Duodenal mucosa (tissue), 2 donors: ENCODE measurements around the gene LPP.
"Not testable (repeated sequence)": the region's sequence is repeated elsewhere in the genome, so short reads cannot be mapped to it uniquely, and the experiment has no call there.

Experiments used
- H3K27ac ChIP-seq: one replicate; pipeline ENCODE4 v1.7.0; 2013; ENCODE audit warnings: low read depth, low read length
- H3K27me3 ChIP-seq, 2 donors: one replicate each; pipeline ENCODE4 v1.7.0; 2013; ENCODE audit warnings: low read length in 2 of 2, control low read depth in 1 of 2; ENCODE audit not compliant: insufficient read depth in 2 of 2, control insufficient read depth in 1 of 2
- H3K36me3 ChIP-seq, 2 donors: one replicate each; pipeline ENCODE4 v1.7.0; 2013; ENCODE audit warnings: low read length in 2 of 2, control low read depth in 1 of 2; ENCODE audit not compliant: insufficient read depth in 2 of 2, control insufficient read depth in 1 of 2
- H3K4me1 ChIP-seq, 2 donors: one replicate each; pipeline ENCODE4 v1.7.0; 2013; ENCODE audit warnings: low read length in 2 of 2, control low read depth in 1 of 2; ENCODE audit not compliant: insufficient read depth in 2 of 2, control insufficient read depth in 1 of 2
- H3K4me3 ChIP-seq, 2 donors: one replicate each; pipeline ENCODE4 v1.7.0; 2013; ENCODE audit warnings: low read length in 2 of 2, low read depth in 1 of 2
- H3K9ac ChIP-seq, 2 donors: one replicate each; pipeline ENCODE4 v1.7.0; 2013; ENCODE audit warnings: low read length in 2 of 2, low read depth in 1 of 2
- H3K9me3 ChIP-seq, 2 donors: one replicate each; pipeline ENCODE4 v1.7.0; 2013; ENCODE audit warnings: low read length in 2 of 2, control low read depth in 1 of 2; ENCODE audit not compliant: control insufficient read depth in 1 of 2

Gene LPP

GRCh38 chr3:188122571-188123169, 31.3 kb upstream of the LPP start:
- Histone ChIP-seq H3K4me1 (peaks cover 0 to 18% of the 10 kb centered on the region in 2 donors), H3K27me3 (no peaks in the 10 kb centered on the region), H3K9me3 (no peaks in the 10 kb centered on the region), H3K36me3 (no peaks in the 10 kb centered on the region), H3K9ac (no peak overlapping the region), H3K27ac (no peak overlapping the region), H3K4me3 (no peak overlapping the region)

- Histone ChIP-seq H3K9me3 (no peaks in the 10 kb centered on the region), H3K4me3 (no peak overlapping the region), H3K4me1 (peaks cover 0 to 18% of the 10 kb centered on the region in 2 donors), H3K36me3 (no peaks in the 10 kb centered on the region), H3K9ac (no peak overlapping the region), H3K27ac (no peak overlapping the region), H3K27me3 (no peaks in the 10 kb centered on the region)
These were observed 30.6 kb upstream of the LPP start for GRCh38 chr3:188123170-188123905.

- no peak overlapping the region for H3K9ac ChIP-seq
- no peak overlapping the region for H3K27ac ChIP-seq
- H3K36me3 ChIP-seq = no peaks in the 10 kb centered on the region
- no peak overlapping the region for H3K4me3 ChIP-seq
- H3K4me1 ChIP-seq = peaks cover 0 to 18% of the 10 kb centered on the region in 2 donors
- H3K9me3 ChIP-seq = no peaks in the 10 kb centered on the region
- H3K27me3 ChIP-seq = no peaks in the 10 kb centered on the region
These were observed 29.8 kb upstream of the LPP start for GRCh38 chr3:188124184-188124583.

- no peaks in the 10 kb centered on the region for H3K27me3 ChIP-seq
- no peaks in the 10 kb centered on the region for H3K36me3 ChIP-seq
- no peak overlapping the region for H3K4me3 ChIP-seq
- H3K9me3 ChIP-seq = no peaks in the 10 kb centered on the region
- no peak overlapping the region for H3K27ac ChIP-seq
- H3K9ac ChIP-seq = no peak overlapping the region
- H3K4me1 ChIP-seq = peaks cover 0 to 18% of the 10 kb centered on the region in 2 donors
These were observed 28.9 kb upstream of the LPP start for GRCh38 chr3:188125076-188125475.

GRCh38 chr3:188126276-188126675, 27.7 kb upstream of the LPP start:
- Histone ChIP-seq H3K4me1 (peaks cover 0 to 18% of the 10 kb centered on the region in 2 donors), H3K4me3 (no peak overlapping the region), H3K9me3 (no peaks in the 10 kb centered on the region), H3K27me3 (no peaks in the 10 kb centered on the region), H3K27ac (no peak overlapping the region), H3K9ac (no peak overlapping the region), H3K36me3 (no peaks in the 10 kb centered on the region)

- Histone ChIP-seq H3K4me1 (peaks cover 0 to 18% of the 10 kb centered on the region in 2 donors), H3K9me3 (no peaks in the 10 kb centered on the region), H3K9ac (no peak overlapping the region), H3K27me3 (no peaks in the 10 kb centered on the region), H3K4me3 (no peak overlapping the region), H3K36me3 (no peaks in the 10 kb centered on the region), H3K27ac (no peak overlapping the region)
These were observed 27.0 kb upstream of the LPP start for GRCh38 chr3:188126934-188127333.

- no peaks in the 10 kb centered on the region for H3K27me3 ChIP-seq
- no peak overlapping the region for H3K9ac ChIP-seq
- no peaks in the 10 kb centered on the region for H3K9me3 ChIP-seq
- H3K36me3 ChIP-seq = no peaks in the 10 kb centered on the region
- H3K27ac ChIP-seq = no peak overlapping the region
- H3K4me1 ChIP-seq = peaks cover 0 to 5% of the 10 kb centered on the region in 2 donors
- no peak overlapping the region for H3K4me3 ChIP-seq
These were observed 25.1 kb upstream of the LPP start for GRCh38 chr3:188128905-188129304.

- not testable (repeated sequence) for H3K36me3 ChIP-seq, H3K4me1 ChIP-seq, H3K27ac ChIP-seq, H3K27me3 ChIP-seq, H3K9me3 ChIP-seq, H3K9ac ChIP-seq, H3K4me3 ChIP-seq
These were observed 22.9 kb upstream of the LPP start for GRCh38 chr3:188131023-188131422.

- no peaks in the 10 kb centered on the region for H3K27me3 ChIP-seq
- no peak overlapping the region for H3K27ac ChIP-seq
- no peaks in the 10 kb centered on the region for H3K36me3 ChIP-seq
- no peaks in the 10 kb centered on the region for H3K4me1 ChIP-seq
- H3K9ac ChIP-seq = no peak overlapping the region
- no peaks in the 10 kb centered on the region for H3K9me3 ChIP-seq
- no peak overlapping the region for H3K4me3 ChIP-seq
These were observed 20.7 kb upstream of the LPP start for GRCh38 chr3:188133219-188133618.

- H3K9me3 ChIP-seq = no peaks in the 10 kb centered on the region
- no peak overlapping the region for H3K27ac ChIP-seq
- H3K4me1 ChIP-seq = no peaks in the 10 kb centered on the region
- no peak overlapping the region for H3K4me3 ChIP-seq
- H3K36me3 ChIP-seq = no peaks in the 10 kb centered on the region
- no peak overlapping the region for H3K9ac ChIP-seq
- H3K27me3 ChIP-seq = no peaks in the 10 kb centered on the region
These were observed 20.3 kb upstream of the LPP start for GRCh38 chr3:188133646-188134045.
